ENCODE data around the gene BLACAT1. TPM values are rescaled to one million over a fixed set of nuclear protein-coding genes. Genes with fewer than 3 reads are reported as not detected.
A peak's percentile ranks its signal among the peaks of the same experiment; 100 is the strongest.
"Not testable (repeated sequence)": the region's sequence is repeated elsewhere in the genome, so short reads cannot be mapped to it uniquely, and the experiment has no call there.

The BLACAT1 gene
- total and polyA plus RNA-seq, 9 of the 15 experiments (the other 6 are each of a cell fraction or from before 2014, with no cell fraction given) = 0.10 to 5.9 (median 0.73) TPM

DNA sequence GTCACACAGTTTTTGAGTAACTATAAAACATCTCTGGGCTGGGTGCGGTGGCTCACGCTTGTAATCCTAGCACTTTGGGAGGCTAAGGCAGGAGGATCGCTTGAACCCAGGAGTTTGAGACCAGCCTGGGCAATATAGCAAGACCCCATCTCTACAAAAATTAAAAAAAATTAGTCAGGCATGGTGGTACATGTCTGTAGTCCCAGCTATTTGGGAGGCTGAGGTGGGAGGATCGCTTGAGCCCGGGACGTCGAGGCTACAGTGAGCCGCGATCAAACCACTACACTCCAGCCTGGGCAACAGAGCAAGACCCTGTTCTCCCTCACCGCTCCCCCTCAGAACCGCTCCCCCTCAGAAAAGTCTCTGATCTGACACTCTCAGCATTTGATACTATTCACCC lies 26.7 kb upstream of the BLACAT1 start:
- ATAC-seq; H3K9me3 ChIP-seq (replicated peaks; ENCODE audit: control insufficient read depth, insufficient read depth, low read depth, low read length); H3K9ac ChIP-seq (ENCODE audit: insufficient read depth in 1 of 2, low read depth in 2 of 2, low read length in 2 of 2); FAIRE-seq; intact Hi-C loops (cut with micrococcal nuclease); H3K36me3 ChIP-seq (ENCODE audit: control insufficient read depth, insufficient read depth, low read length); H3K4me3 ChIP-seq; H3K4me1 ChIP-seq (replicated peaks in 1 of 2; ENCODE audit: control insufficient read depth in 2 of 2, insufficient read depth in 2 of 2, low read length in 2 of 2); BruUV-seq (replicated peaks); DNase-seq (ENCODE audit: extremely low read depth in 1 of 4, low spot score in 3 of 4); H3K79me2 ChIP-seq (ENCODE audit: control insufficient read depth, insufficient read depth, low read length); H3K4me2 ChIP-seq (ENCODE audit: insufficient read depth, low read length); H3K9me1 ChIP-seq (ENCODE audit: control insufficient read depth, insufficient read depth, low read length); H2AFZ ChIP-seq (ENCODE audit: low read depth, low read length); H3K27ac ChIP-seq (ENCODE audit: extremely low read depth, low read depth, low read length): not testable (repeated sequence)
- in situ Hi-C loops (cut with MboI) = loop anchor here (10.0 kb wide), 1 partner anchor 128 kb away; the partner anchor contains the start of gene KLHDC8A
- Histone ChIP-seq H3K27me3 (ENCODE audit: control insufficient read depth in 2 of 2, insufficient read depth in 2 of 2, low read length in 2 of 2) (peaks cover 33 to 61% of the 10 kb centered on the region in 2 experiments), H4K20me1 (replicated peaks; ENCODE audit: control insufficient read depth, insufficient read depth, low read length) (peaks cover 35% of the 10 kb centered on the region)
- 2% methylated on average over 11 of the region's 11 CpGs for WGBS (ENCODE audit: insufficient coverage, low coverage, missing lambda C conversion rate)
- ChIA-PET POLR2A (interaction anchor here (0.7 to 1.4 kb wide), 2 partner anchors 16 to 106 kb away, joined by 3 read pairs; no protein-coding TSS in a partner anchor), CTCF (ENCODE audit: low intra/inter-chr PET ratio) (interaction anchor here (3.8 kb wide), 1 partner anchor 86 kb away, joined by 36 read pairs; no protein-coding TSS in a partner anchor)
- TF ChIP-seq RBM25 (IDR thresholded peaks at IDR 0.05; ENCODE audit: low read depth, low read length, severe bottlenecking) (peak; percentile 17), ZNF121 (CRISPR knock-in tag; conservative IDR thresholded peaks at IDR 0.05) (peak; percentile 89)

DNA sequence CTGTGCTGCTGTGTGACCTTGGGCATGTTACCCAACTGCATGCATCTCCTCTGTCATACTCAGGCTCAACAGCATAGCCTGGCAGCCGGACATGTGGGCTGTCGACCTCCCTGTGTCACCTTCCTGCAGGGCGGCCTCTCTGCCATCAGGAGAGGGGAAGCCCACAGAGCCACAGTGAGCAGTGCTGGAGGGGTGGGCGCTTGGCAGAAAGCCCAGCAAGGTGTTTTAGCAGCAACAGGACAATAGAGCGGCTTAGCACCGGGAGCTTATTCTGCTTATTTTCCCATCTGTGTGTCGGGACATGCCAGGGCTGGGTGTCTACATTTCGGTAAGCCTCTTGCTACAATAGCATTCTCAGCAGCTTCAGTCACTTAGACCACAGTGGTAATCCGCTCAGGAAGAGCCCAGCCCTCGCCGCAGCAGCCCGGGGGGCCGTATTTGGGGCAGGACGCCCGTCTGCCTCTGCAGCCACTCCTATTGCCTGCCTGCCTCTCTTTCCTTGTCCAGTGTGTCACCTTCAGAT lies 25.8 kb upstream of the BLACAT1 start:
- no peak for FAIRE-seq
- Histone ChIP-seq H3K79me2 (ENCODE audit: control insufficient read depth, insufficient read depth, low read length) (no peaks in the 10 kb centered on the region), H3K4me3 (no peak overlapping the region), H3K4me1 (replicated peaks in 1 of 2; ENCODE audit: control insufficient read depth in 2 of 2, insufficient read depth in 2 of 2, low read length in 2 of 2) (peaks cover 0 to 7% of the 10 kb centered on the region in 2 experiments; a peak in 1 of 5 replicates), H3K4me2 (ENCODE audit: insufficient read depth, low read length) (no peak overlapping the region), H3K27ac (ENCODE audit: extremely low read depth, low read depth, low read length) (no peak overlapping the region), H3K9me3 (replicated peaks; ENCODE audit: control insufficient read depth, insufficient read depth, low read depth, low read length) (no peaks in the 10 kb centered on the region), H3K27me3 (ENCODE audit: control insufficient read depth in 2 of 2, insufficient read depth in 2 of 2, low read length in 2 of 2) (peaks cover 33 to 65% of the 10 kb centered on the region in 2 experiments), H3K36me3 (ENCODE audit: control insufficient read depth, insufficient read depth, low read length) (no peaks in the 10 kb centered on the region), H2AFZ (ENCODE audit: low read depth, low read length) (no peak overlapping the region), H3K9me1 (ENCODE audit: control insufficient read depth, insufficient read depth, low read length) (no peaks in the 10 kb centered on the region), H3K9ac (ENCODE audit: insufficient read depth in 1 of 2, low read depth in 2 of 2, low read length in 2 of 2) (no peak overlapping the region), H4K20me1 (replicated peaks; ENCODE audit: control insufficient read depth, insufficient read depth, low read length) (peaks cover 35% of the 10 kb centered on the region)
- BruUV-seq (replicated peaks) = no TSS peak
- intact Hi-C loops (cut with micrococcal nuclease) (no loop called here), in situ Hi-C loops (cut with MboI) (loop anchor here (10.0 kb wide), 1 partner anchor 127 kb away; the partner anchor contains the start of gene KLHDC8A)
- CTCF ChIA-PET (ENCODE audit: low intra/inter-chr PET ratio) = no interaction called here
- no peak for DNase-seq (ENCODE audit: extremely low read depth in 1 of 4, low spot score in 3 of 4)
- under 1% methylated on average over 15 of the region's 15 CpGs for WGBS (ENCODE audit: insufficient coverage, low coverage, missing lambda C conversion rate)
- no peak for ATAC-seq
- TF ChIP-seq, protein P1, sequence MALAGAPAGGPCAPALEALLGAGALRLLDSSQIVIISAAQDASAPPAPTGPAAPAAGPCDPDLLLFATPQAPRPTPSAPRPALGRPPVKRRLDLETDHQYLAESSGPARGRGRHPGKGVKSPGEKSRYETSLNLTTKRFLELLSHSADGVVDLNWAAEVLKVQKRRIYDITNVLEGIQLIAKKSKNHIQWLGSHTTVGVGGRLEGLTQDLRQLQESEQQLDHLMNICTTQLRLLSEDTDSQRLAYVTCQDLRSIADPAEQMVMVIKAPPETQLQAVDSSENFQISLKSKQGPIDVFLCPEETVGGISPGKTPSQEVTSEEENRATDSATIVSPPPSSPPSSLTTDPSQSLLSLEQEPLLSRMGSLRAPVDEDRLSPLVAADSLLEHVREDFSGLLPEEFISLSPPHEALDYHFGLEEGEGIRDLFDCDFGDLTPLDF (CRISPR knock-in tag; IDR thresholded peaks at IDR 0.05) = no peak
- POLR2A ChIA-PET = interaction anchor here (0.7 to 1.4 kb wide), 2 partner anchors 15 to 105 kb away, joined by 3 read pairs; no protein-coding TSS in a partner anchor
